CD4-positive, alpha-beta T cell (primary cell): ENCODE results near the gene RNF150. TPM values are rescaled to one million over a fixed set of nuclear protein-coding genes. Genes with fewer than 3 reads are reported as not detected.

ENCODE experiments used
- ATAC-seq: fragments of 200-7000 bp; cut with Tn5 transposase; one replicate; pipeline ENCODE4 v1.10.0; 2022; ENCODE audit warnings: mild to moderate bottlenecking; ENCODE audit not compliant: poor library complexity
- CTCF ChIA-PET: fragments of 350-600 bp; sonication (Branson Sonifier 250); formaldehyde crosslinking; loops from one replicate; lab custom pipeline; 2021; ENCODE audit warnings: antibody characterized with exemption, inconsistent platforms; lab: Charles Lee
- POLR2A ChIA-PET: fragments of 350-600 bp; sonication (Branson Sonifier 250); formaldehyde crosslinking; loops from one replicate; lab custom pipeline; 2021; ENCODE audit warnings: antibody characterized with exemption, inconsistent platforms; lab: Charles Lee
- DNase-seq, 14 experiments: peaks; one replicate each; pipeline ENCODE4 v3.0.0-alpha.2; 2013 to 2020; ENCODE audit warnings: mixed read lengths in 2 of 14
- H3K27ac ChIP-seq, 2 donors: one replicate each; pipeline versions ENCODE4 v1.5.1 to v1.7.0; 2013; ENCODE audit warnings: low read length in 2 of 2, low read depth in 1 of 2, mild to moderate bottlenecking in 1 of 2
- H3K27me3 ChIP-seq, 2 experiments: 1 replicate in 1 of 2; 2 replicates in 1 of 2; pipeline versions ENCODE4 v1.6.1 to v1.7.0; 2013; ENCODE audit warnings: low read length in 2 of 2, control low read depth in 1 of 2, mild to moderate bottlenecking in 1 of 2, moderate library complexity in 1 of 2; ENCODE audit not compliant: insufficient read depth in 2 of 2, control insufficient read depth in 1 of 2
- H3K36me3 ChIP-seq: one replicate; pipeline ENCODE4 v1.6.1; 2013; ENCODE audit warnings: low read length, control low read depth; ENCODE audit not compliant: insufficient read depth
- H3K4me1 ChIP-seq: one replicate; pipeline ENCODE4 v1.6.1; 2013; ENCODE audit warnings: low read length, control low read depth; ENCODE audit not compliant: insufficient read depth
- H3K4me3 ChIP-seq: one replicate; pipeline ENCODE4 v1.5.1; 2013; ENCODE audit warnings: mild to moderate bottlenecking, low read length, moderate library complexity
- H3K9me3 ChIP-seq, 2 experiments: 1 replicate in 1 of 2; 2 replicates in 1 of 2; pipeline versions ENCODE4 v1.6.1 to v1.7.0; 2013; ENCODE audit warnings: low read length in 2 of 2, mild to moderate bottlenecking in 2 of 2, control low read depth in 1 of 2, moderate library complexity in 1 of 2; ENCODE audit not compliant: control insufficient read depth in 1 of 2, insufficient read depth in 1 of 2
- H3K27ac Mint-ChIP-seq: one replicate; pipeline ENCODE4 v1.8.0; 2020; ENCODE audit warnings: mixed read lengths
- H3K27me3 Mint-ChIP-seq: one replicate; pipeline ENCODE4 v1.8.0; 2021; ENCODE audit warnings: mixed read lengths
- H3K36me3 Mint-ChIP-seq: one replicate; pipeline ENCODE4 v1.8.0; 2021; ENCODE audit warnings: low read depth, mixed read lengths
- H3K4me1 Mint-ChIP-seq: one replicate; pipeline ENCODE4 v1.8.0; 2021; ENCODE audit warnings: low read depth, mixed read lengths
- H3K4me3 Mint-ChIP-seq: one replicate; pipeline ENCODE4 v1.8.0; 2020; ENCODE audit warnings: mild to moderate bottlenecking, mixed read lengths
- H3K9me3 Mint-ChIP-seq: one replicate; pipeline ENCODE4 v1.8.0; 2020; ENCODE audit warnings: mixed read lengths
- intact Hi-C, 2 experiments: fragments of 100-400 bp; cut with DNase I in 1 of 2; cut with micrococcal nuclease in 1 of 2; formaldehyde crosslinking; loops; one replicate each; pipeline versions ENCODE4 v1.15.1 to v1.9.0; 2023 to 2025; cut with DNase I, micrococcal nuclease
- total RNA-seq, 174 experiments: library from RNA in 2 of 174; stranded (reverse) in 2 of 174; gene quantifications; one replicate each; pipeline ENCODE4 v1.2.3 and lab custom pipeline; 2021 to 2026
- TF ChIP-seq, protein P1 (sequence below): fragments of 200-600 bp; IDR thresholded peaks from one replicate; pipeline ENCODE4 v1.8.0; 2022; ENCODE audit warnings: antibody characterized with exemption, mild to moderate bottlenecking

Gene RNF150
- total RNA-seq, 2 experiments from 2014 or later: not detected

DNA sequence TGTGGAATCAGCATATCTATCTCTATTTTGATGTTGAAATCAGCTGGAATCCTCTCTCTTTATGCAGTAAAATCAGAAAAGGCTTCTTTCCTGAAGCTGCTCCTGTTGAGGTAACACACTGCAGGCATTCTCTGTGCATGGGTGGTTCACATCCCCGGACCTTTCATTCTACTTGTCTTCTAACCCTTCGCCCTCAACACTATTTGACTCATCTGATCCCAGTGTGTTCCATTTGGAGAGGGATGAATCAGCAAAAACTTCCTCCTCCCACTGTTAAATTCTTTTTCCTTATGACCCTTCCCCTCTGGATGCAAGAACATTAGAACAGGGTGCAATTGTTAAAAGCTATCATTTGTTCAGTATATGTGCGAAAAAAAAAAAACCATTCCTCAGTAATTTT, 67.4 kb downstream of the RNF150 start:
- TF ChIP-seq, protein P1, sequence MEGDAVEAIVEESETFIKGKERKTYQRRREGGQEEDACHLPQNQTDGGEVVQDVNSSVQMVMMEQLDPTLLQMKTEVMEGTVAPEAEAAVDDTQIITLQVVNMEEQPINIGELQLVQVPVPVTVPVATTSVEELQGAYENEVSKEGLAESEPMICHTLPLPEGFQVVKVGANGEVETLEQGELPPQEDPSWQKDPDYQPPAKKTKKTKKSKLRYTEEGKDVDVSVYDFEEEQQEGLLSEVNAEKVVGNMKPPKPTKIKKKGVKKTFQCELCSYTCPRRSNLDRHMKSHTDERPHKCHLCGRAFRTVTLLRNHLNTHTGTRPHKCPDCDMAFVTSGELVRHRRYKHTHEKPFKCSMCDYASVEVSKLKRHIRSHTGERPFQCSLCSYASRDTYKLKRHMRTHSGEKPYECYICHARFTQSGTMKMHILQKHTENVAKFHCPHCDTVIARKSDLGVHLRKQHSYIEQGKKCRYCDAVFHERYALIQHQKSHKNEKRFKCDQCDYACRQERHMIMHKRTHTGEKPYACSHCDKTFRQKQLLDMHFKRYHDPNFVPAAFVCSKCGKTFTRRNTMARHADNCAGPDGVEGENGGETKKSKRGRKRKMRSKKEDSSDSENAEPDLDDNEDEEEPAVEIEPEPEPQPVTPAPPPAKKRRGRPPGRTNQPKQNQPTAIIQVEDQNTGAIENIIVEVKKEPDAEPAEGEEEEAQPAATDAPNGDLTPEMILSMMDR: no peak
- Mint-ChIP-seq H3K27me3 (no peaks in the 10 kb centered on the region), H3K9me3 (no peaks in the 10 kb centered on the region), H3K4me3 (no peak overlapping the region), H3K27ac (no peak overlapping the region), H3K4me1 (no peaks in the 10 kb centered on the region), H3K36me3 (no peaks in the 10 kb centered on the region)
- no peaks in the 10 kb centered on the region for H3K4me1 ChIP-seq
- no peaks in the 10 kb centered on the region for H3K36me3 ChIP-seq
- ATAC-seq (no peak), DNase-seq (no peak)
- ChIA-PET POLR2A (no interaction called here), CTCF (interaction anchor here (1.0 kb wide), 1 partner anchor 15 kb away, joined by 3 read pairs; no protein-coding TSS in a partner anchor)
- no peak overlapping the region for H3K27ac ChIP-seq
- no peaks in the 10 kb centered on the region for H3K27me3 ChIP-seq
- H3K4me3 ChIP-seq: no peak overlapping the region
- intact Hi-C loops: no loop called here
- no peaks in the 10 kb centered on the region for H3K9me3 ChIP-seq

- Histone ChIP-seq H3K4me1 (no peaks in the 10 kb centered on the region), H3K27ac (no peak overlapping the region), H3K27me3 (no peaks in the 10 kb centered on the region), H3K9me3 (no peaks in the 10 kb centered on the region), H3K36me3 (no peaks in the 10 kb centered on the region), H3K4me3 (no peak overlapping the region)
- Mint-ChIP-seq H3K27ac (no peak overlapping the region), H3K4me1 (no peaks in the 10 kb centered on the region), H3K4me3 (no peak overlapping the region), H3K27me3 (no peaks in the 10 kb centered on the region), H3K9me3 (no peaks in the 10 kb centered on the region), H3K36me3 (no peaks in the 10 kb centered on the region)
- ChIA-PET CTCF (no interaction called here), POLR2A (no interaction called here)
- ATAC-seq (no peak), DNase-seq (no peak)
- TF ChIP-seq, protein P1: no peak
- intact Hi-C loops: no loop called here
Observed at GRCh38 chr4:141062651-141063050, 70.6 kb downstream of the RNF150 start.

- Histone ChIP-seq H3K4me1 (no peaks in the 10 kb centered on the region), H3K4me3 (no peak overlapping the region), H3K9me3 (no peaks in the 10 kb centered on the region), H3K27ac (no peak overlapping the region), H3K27me3 (no peaks in the 10 kb centered on the region), H3K36me3 (no peaks in the 10 kb centered on the region)
- Mint-ChIP-seq H3K36me3 (no peaks in the 10 kb centered on the region), H3K4me1 (no peaks in the 10 kb centered on the region), H3K27me3 (no peaks in the 10 kb centered on the region), H3K9me3 (no peaks in the 10 kb centered on the region), H3K27ac (no peak overlapping the region), H3K4me3 (no peak overlapping the region)
- ATAC-seq (no peak), DNase-seq (no peak)
- CTCF ChIA-PET: no interaction called here
- POLR2A ChIA-PET: no interaction called here
- TF ChIP-seq, protein P1: no peak
- intact Hi-C loops: no loop called here
Observed at GRCh38 chr4:141058591-141059512, 74.4 kb downstream of the RNF150 start.
